Stomach smooth muscle (tissue), 2 donors: ENCODE data around the gene LRIT2.

Experiments used
- H3K27ac ChIP-seq: one replicate; pipeline ENCODE4 v1.7.0; 2013; ENCODE audit warnings: mild to moderate bottlenecking, low read length, inconsistent platforms
- H3K27me3 ChIP-seq, 2 donors: one replicate each; pipeline ENCODE4 v1.7.0; 2013; ENCODE audit warnings: low read length in 2 of 2; ENCODE audit not compliant: insufficient read depth in 2 of 2, control insufficient read depth in 1 of 2
- H3K36me3 ChIP-seq, 2 donors: one replicate each; pipeline ENCODE4 v1.7.0; 2013; ENCODE audit warnings: low read length in 2 of 2; ENCODE audit not compliant: control insufficient read depth in 2 of 2, insufficient read depth in 2 of 2
- H3K4me1 ChIP-seq: one replicate; pipeline ENCODE4 v1.7.0; 2013; ENCODE audit warnings: low read length; ENCODE audit not compliant: control insufficient read depth, insufficient read depth
- H3K4me3 ChIP-seq, 2 donors: one replicate each; pipeline ENCODE4 v1.7.0; 2013; ENCODE audit warnings: low read length in 2 of 2
- H3K9ac ChIP-seq, 2 donors: one replicate each; pipeline ENCODE4 v1.7.0; 2013; ENCODE audit warnings: low read length in 2 of 2, mild to moderate bottlenecking in 1 of 2
- H3K9me3 ChIP-seq, 2 donors: one replicate each; pipeline ENCODE4 v1.7.0; 2013; ENCODE audit warnings: low read length in 2 of 2; ENCODE audit not compliant: control insufficient read depth in 2 of 2
- donor health status: healthy.
- donor health status: Pancreatic carcinoma.

The LRIT2 gene

GRCh38 chr10:84196083-84196482 is 29.3 kb downstream of the LRIT2 start:
- Histone ChIP-seq H3K27ac (no peak overlapping the region), H3K9me3 (no peaks in the 10 kb centered on the region), H3K36me3 (no peaks in the 10 kb centered on the region), H3K4me3 (no peak overlapping the region), H3K27me3 (peaks cover 25 to 32% of the 10 kb centered on the region in 2 donors), H3K4me1 (peaks cover 32% of the 10 kb centered on the region), H3K9ac (no peak overlapping the region)

GRCh38 chr10:84195044-84195830 is 30.1 kb downstream of the LRIT2 start:
- peak overlapping the region; percentile 43 to 67 for H3K4me3 ChIP-seq
- no peak overlapping the region for H3K9ac ChIP-seq
- H3K27me3 ChIP-seq = peaks cover 28 to 34% of the 10 kb centered on the region in 2 donors
- H3K4me1 ChIP-seq = peaks cover 32% of the 10 kb centered on the region
- no peaks in the 10 kb centered on the region for H3K9me3 ChIP-seq
- no peaks in the 10 kb centered on the region for H3K36me3 ChIP-seq
- no peak overlapping the region for H3K27ac ChIP-seq

GRCh38 chr10:84194424-84195043 is 30.8 kb downstream of the LRIT2 start, which contains the start of gene CDHR1:
CDHR1 (plus strand) TSS chr10:84194537; CDS start chr10:84194761, 224 bp downstream.
- no peak within 1 kb of the TSS for H3K9ac ChIP-seq
- H3K9me3 ChIP-seq = no peaks in the 10 kb centered on the region
- peaks cover 28 to 34% of the 10 kb centered on the region in 2 donors for H3K27me3 ChIP-seq
- H3K4me1 ChIP-seq = peaks cover 32% of the 10 kb centered on the region
- H3K36me3 ChIP-seq = no peaks in the 10 kb centered on the region
- H3K4me3 ChIP-seq = peak within 1 kb of the TSS; percentile 65 to 67
- no peak within 1 kb of the TSS for H3K27ac ChIP-seq

GRCh38 chr10:84193846-84194423 is 31.4 kb downstream of the LRIT2 start:
- Histone ChIP-seq H3K27me3 (peaks cover 28 to 34% of the 10 kb centered on the region in 2 donors), H3K9me3 (no peaks in the 10 kb centered on the region), H3K4me3 (peak overlapping the region; percentile 65 to 67), H3K4me1 (peaks cover 32% of the 10 kb centered on the region), H3K9ac (no peak overlapping the region), H3K36me3 (no peaks in the 10 kb centered on the region), H3K27ac (no peak overlapping the region)

GRCh38 chr10:84193327-84193726 is 32.0 kb downstream of the LRIT2 start:
- no peaks in the 10 kb centered on the region for H3K36me3 ChIP-seq
- peaks cover 32% of the 10 kb centered on the region for H3K4me1 ChIP-seq
- peaks cover 28 to 36% of the 10 kb centered on the region in 2 donors for H3K27me3 ChIP-seq
- H3K9me3 ChIP-seq = no peaks in the 10 kb centered on the region
- H3K4me3 ChIP-seq = no peak overlapping the region
- H3K9ac ChIP-seq = no peak overlapping the region
- H3K27ac ChIP-seq = no peak overlapping the region

GRCh38 chr10:84191106-84191505 is 34.2 kb downstream of the LRIT2 start:
- Histone ChIP-seq H3K4me3 (no peak overlapping the region), H3K27me3 (peaks cover 28 to 40% of the 10 kb centered on the region in 2 donors)

GRCh38 chr10:84190621-84191020 is 34.7 kb downstream of the LRIT2 start:
- no peaks in the 10 kb centered on the region for H3K9me3 ChIP-seq
- H3K36me3 ChIP-seq = no peaks in the 10 kb centered on the region
- peaks cover 26 to 36% of the 10 kb centered on the region in 2 donors for H3K27me3 ChIP-seq
- H3K27ac ChIP-seq = no peak overlapping the region
- H3K4me1 ChIP-seq = peaks cover 12% of the 10 kb centered on the region
- no peak overlapping the region for H3K4me3 ChIP-seq
- no peak overlapping the region for H3K9ac ChIP-seq

More at GRCh38 chr10:84191106-84191505, 34.2 kb downstream of the LRIT2 start:
- Histone ChIP-seq H3K9me3 (no peaks in the 10 kb centered on the region), H3K9ac (no peak overlapping the region), H3K4me1 (peaks cover 17% of the 10 kb centered on the region), H3K36me3 (no peaks in the 10 kb centered on the region), H3K27ac (no peak overlapping the region)

- Histone ChIP-seq H3K27me3 (peaks cover 9 to 26% of the 10 kb centered on the region in 2 donors), H3K9ac (no peak overlapping the region), H3K27ac (no peak overlapping the region), H3K9me3 (no peaks in the 10 kb centered on the region), H3K4me3 (no peak overlapping the region), H3K36me3 (no peaks in the 10 kb centered on the region), H3K4me1 (no peaks in the 10 kb centered on the region)
These were observed 36.5 kb downstream of the LRIT2 start for GRCh38 chr10:84188815-84189214.

- Histone ChIP-seq H3K4me1 (no peaks in the 10 kb centered on the region), H3K36me3 (no peaks in the 10 kb centered on the region), H3K27me3 (peaks cover 0 to 7% of the 10 kb centered on the region in 2 donors), H3K9me3 (no peaks in the 10 kb centered on the region), H3K4me3 (no peak overlapping the region), H3K9ac (no peak overlapping the region), H3K27ac (no peak overlapping the region)
These were observed 39.7 kb downstream of the LRIT2 start for GRCh38 chr10:84185526-84186175.

GRCh38 chr10:84184517-84184916 is 40.8 kb downstream of the LRIT2 start:
- H3K27ac ChIP-seq = no peak overlapping the region
- no peaks in the 10 kb centered on the region for H3K9me3 ChIP-seq
- H3K36me3 ChIP-seq = no peaks in the 10 kb centered on the region
- H3K4me3 ChIP-seq = no peak overlapping the region
- peaks cover 0 to 7% of the 10 kb centered on the region in 2 donors for H3K27me3 ChIP-seq
- H3K4me1 ChIP-seq = no peaks in the 10 kb centered on the region
- H3K9ac ChIP-seq = no peak overlapping the region
